ENCODE results near the gene MRPS22.
"Not testable (repeated sequence)": the region's sequence is repeated elsewhere in the genome, so short reads cannot be mapped to it uniquely, and the experiment has no call there.

The MRPS22 gene

DNA sequence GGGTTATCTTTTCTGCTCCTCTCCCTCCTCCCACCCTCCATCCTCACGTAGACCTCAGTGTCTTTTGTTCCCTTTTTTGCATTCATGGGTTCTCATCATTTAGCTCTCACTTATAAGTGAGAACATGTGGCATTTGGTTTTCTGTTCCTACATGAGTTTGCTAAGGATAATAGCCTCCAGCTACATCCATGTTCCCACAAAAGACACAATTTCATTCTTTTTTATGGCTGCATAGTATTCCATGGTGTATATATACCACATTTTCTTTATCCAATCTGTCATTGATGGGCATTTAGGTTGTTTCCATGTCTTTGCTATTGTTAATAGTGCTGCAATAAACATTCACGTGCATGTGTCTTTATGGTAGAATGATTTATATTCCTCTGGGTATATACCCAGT, 57.3 kb downstream of the MRPS22 start:
- DNase-seq, result not testable (repeated sequence)
